PC-3 (cell line): ENCODE data around the gene SCN8A. TPM values are rescaled to one million over a fixed set of nuclear protein-coding genes. Genes with fewer than 3 reads are reported as not detected.

ENCODE experiments used
- ATAC-seq: fragments of 200-7000 bp; cut with Tn5 transposase; 2 replicates; pipeline ENCODE4 v1.9.1; 2020; ENCODE audit warnings: mild to moderate bottlenecking, moderate library complexity
- BruUV-seq: library from RNA; stranded (reverse); fragments of 400-500 nt; replicated peaks from 2 replicates; lab custom pipeline; 2021; lab: Mats Ljungman, UMichigan
- CTCF ChIA-PET: fragments of 300-600 bp; sonication (Branson Sonifier 250); formaldehyde crosslinking; loops from one replicate; lab custom pipeline; 2022; ENCODE audit warnings: antibody characterized with exemption; lab: Charles Lee
- POLR2A ChIA-PET: fragments of 300-600 bp; sonication (Branson Sonifier 250); formaldehyde crosslinking; loops from one replicate; lab custom pipeline; 2022; ENCODE audit warnings: antibody characterized with exemption; ENCODE audit not compliant: unreplicated experiment; lab: Charles Lee
- DNase-seq: peaks from one replicate; pipeline ENCODE4 v3.0.0-alpha.2; 2015
- H2AFZ ChIP-seq: fragments of 300-600 bp; sonication (generic); 2 replicates; pipeline ENCODE4 v1.6.0; 2016; ENCODE audit warnings: antibody characterized with exemption, low read length
- H3F3A ChIP-seq: fragments of 300-600 bp; sonication (generic); one replicate; pipeline ENCODE4 v1.6.0; 2017; ENCODE audit warnings: antibody characterized with exemption, low read length, control low read depth, mild to moderate bottlenecking; ENCODE audit not compliant: unreplicated experiment
- H3K27ac ChIP-seq: fragments of 300-600 bp; sonication (generic); 2 replicates; pipeline ENCODE4 v1.5.1; 2016; ENCODE audit warnings: mild to moderate bottlenecking, low read length
- H3K27me3 ChIP-seq: fragments of 300-600 bp; sonication (generic); 2 replicates; pipeline ENCODE4 v1.6.1; 2016; ENCODE audit warnings: low read length, mixed read lengths
- H3K36me3 ChIP-seq: fragments of 300-600 bp; sonication (generic); 2 replicates; pipeline ENCODE4 v1.6.1; 2016; ENCODE audit warnings: low read depth, mixed run types, low read length, mixed read lengths
- H3K4me1 ChIP-seq: fragments of 300-600 bp; sonication (generic); 2 replicates; pipeline ENCODE4 v1.5.1; 2016; ENCODE audit warnings: low read length; ENCODE audit not compliant: insufficient read depth
- H3K4me2 ChIP-seq: fragments of 300-600 bp; sonication (generic); 2 replicates; pipeline ENCODE4 v1.6.0; 2016; ENCODE audit warnings: low read length
- H3K4me3 ChIP-seq: fragments of 300-600 bp; sonication (generic); 2 replicates; pipeline ENCODE4 v1.5.1; 2016; ENCODE audit warnings: mild to moderate bottlenecking, low read length, mixed read lengths
- H3K79me2 ChIP-seq: fragments of 300-600 bp; sonication (generic); 2 replicates; pipeline ENCODE4 v1.6.1; 2017; ENCODE audit warnings: low read length, mixed read lengths
- H3K9ac ChIP-seq: fragments of 300-600 bp; sonication (generic); 2 replicates; pipeline ENCODE4 v1.6.0; 2016; ENCODE audit warnings: mild to moderate bottlenecking, low read length
- H3K9me2 ChIP-seq: fragments of 300-600 bp; sonication (generic); replicated peaks from 2 replicates; pipeline ENCODE4 v1.6.1; 2016; ENCODE audit warnings: mixed run types, low read length, mixed read lengths
- H3K9me3 ChIP-seq: fragments of 300-600 bp; sonication (generic); 2 replicates; pipeline ENCODE4 v1.6.1; 2016; ENCODE audit warnings: low read length, mixed read lengths
- H4K20me1 ChIP-seq: fragments of 300-600 bp; sonication (generic); 2 replicates; pipeline ENCODE4 v1.6.1; 2016; ENCODE audit warnings: low read length, mixed read lengths
- EZH2 ChIP-seq: fragments of 300-600 bp; sonication (generic); IDR thresholded peaks from one replicate; pipeline ENCODE4 v1.6.1; 2017; ENCODE audit warnings: antibody characterized with exemption, mild to moderate bottlenecking, low read length; ENCODE audit not compliant: unreplicated experiment
- EZH2phosphoT487 ChIP-seq: fragments of 300-600 bp; sonication (generic); IDR thresholded peaks from 2 replicates; pipeline ENCODE4 v1.6.1; 2018; ENCODE audit warnings: mild to moderate bottlenecking, antibody characterized with exemption, low read length, borderline replicate concordance
- intact Hi-C: fragments of 100-400 bp; cut with micrococcal nuclease; formaldehyde crosslinking; loops from 2 replicates; pipeline ENCODE4 v1.9.0; 2023
- total RNA-seq: library from RNA; depleted of rRNA; stranded (reverse); fragments of >200 nt; gene quantifications from 2 replicates; pipeline ENCODE4 v1.2.3, GENCODE V29; 2014
- TF ChIP-seq, protein P1 (sequence below): fragments of 300-600 bp; sonication (generic); conservative IDR thresholded peaks from 2 replicates; pipeline ENCODE4 v1.5.1; 2017; ENCODE audit warnings: antibody characterized with exemption, low read depth, mild to moderate bottlenecking, low read length

SCN8A gene
- total RNA-seq, 1 experiment from 2014 or later: 12.7 TPM

DNA sequence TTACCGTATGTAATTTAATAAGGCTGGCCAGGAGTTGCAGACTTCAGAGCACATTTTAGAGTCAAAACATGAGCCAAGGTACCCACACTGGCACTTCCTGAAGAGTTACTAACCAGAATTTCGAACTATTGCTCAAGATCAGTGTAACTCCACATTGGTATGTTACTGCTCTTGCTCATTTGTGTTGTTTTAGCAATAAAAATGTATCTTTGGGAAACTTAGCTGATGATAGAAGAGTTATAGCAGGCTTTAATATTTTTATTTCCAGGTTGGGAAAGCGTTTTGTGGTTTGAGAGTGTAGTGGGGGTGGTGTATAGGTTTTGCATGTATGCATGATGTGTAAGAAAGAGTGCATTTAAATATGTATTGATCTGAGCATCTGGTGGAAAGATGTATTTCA lies 96.6 kb downstream of the SCN8A start:
- ATAC-seq: no peak
- no TSS peak for BruUV-seq
- Histone ChIP-seq H3K27me3 (no peaks in the 10 kb centered on the region), H3K79me2 (no peaks in the 10 kb centered on the region), H3K4me1 (peaks cover 41% of the 10 kb centered on the region), H3F3A (no peaks in the 10 kb centered on the region), H3K36me3 (no peaks in the 10 kb centered on the region), H3K9ac (no peak overlapping the region), H3K9me3 (no peaks in the 10 kb centered on the region), H4K20me1 (no peaks in the 10 kb centered on the region), H3K9me2 (no peaks in the 10 kb centered on the region), H3K4me2 (no peak overlapping the region), H3K27ac (no peak overlapping the region), H3K4me3 (no peak overlapping the region), H2AFZ (no peak overlapping the region)
- CTCF ChIA-PET: no interaction called here
- POLR2A ChIA-PET: no interaction called here
- TF ChIP-seq, protein P1, sequence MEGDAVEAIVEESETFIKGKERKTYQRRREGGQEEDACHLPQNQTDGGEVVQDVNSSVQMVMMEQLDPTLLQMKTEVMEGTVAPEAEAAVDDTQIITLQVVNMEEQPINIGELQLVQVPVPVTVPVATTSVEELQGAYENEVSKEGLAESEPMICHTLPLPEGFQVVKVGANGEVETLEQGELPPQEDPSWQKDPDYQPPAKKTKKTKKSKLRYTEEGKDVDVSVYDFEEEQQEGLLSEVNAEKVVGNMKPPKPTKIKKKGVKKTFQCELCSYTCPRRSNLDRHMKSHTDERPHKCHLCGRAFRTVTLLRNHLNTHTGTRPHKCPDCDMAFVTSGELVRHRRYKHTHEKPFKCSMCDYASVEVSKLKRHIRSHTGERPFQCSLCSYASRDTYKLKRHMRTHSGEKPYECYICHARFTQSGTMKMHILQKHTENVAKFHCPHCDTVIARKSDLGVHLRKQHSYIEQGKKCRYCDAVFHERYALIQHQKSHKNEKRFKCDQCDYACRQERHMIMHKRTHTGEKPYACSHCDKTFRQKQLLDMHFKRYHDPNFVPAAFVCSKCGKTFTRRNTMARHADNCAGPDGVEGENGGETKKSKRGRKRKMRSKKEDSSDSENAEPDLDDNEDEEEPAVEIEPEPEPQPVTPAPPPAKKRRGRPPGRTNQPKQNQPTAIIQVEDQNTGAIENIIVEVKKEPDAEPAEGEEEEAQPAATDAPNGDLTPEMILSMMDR: no peak
- TF ChIP-seq EZH2 (no peak), EZH2phosphoT487 (no peak)
- DNase-seq: peak; percentile 33
- intact Hi-C loops: no loop called here

DNA sequence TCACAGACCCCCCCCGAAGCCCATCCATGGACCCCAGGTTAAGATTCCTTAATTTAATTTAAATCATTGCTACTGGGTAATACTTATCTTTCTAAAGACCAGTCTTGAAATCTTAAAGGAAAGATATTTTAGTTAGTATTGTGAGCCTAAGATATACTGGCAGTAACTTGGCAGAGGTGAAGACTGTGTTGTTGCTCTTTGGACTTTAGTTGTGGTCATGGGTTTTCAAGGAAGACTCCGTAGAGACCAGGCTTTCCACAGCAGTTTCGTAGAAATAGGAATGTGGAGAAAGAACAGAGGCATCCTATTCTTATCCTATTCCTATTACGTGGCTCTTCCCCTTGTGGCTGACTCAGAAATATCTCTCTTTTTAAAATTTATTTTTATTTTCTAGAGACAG lies 99.0 kb downstream of the SCN8A start:
- DNase-seq (no peak), ATAC-seq (no peak)
- Histone ChIP-seq H3K79me2 (no peaks in the 10 kb centered on the region), H3K27ac (no peak overlapping the region), H3K4me3 (no peak overlapping the region), H3K27me3 (no peaks in the 10 kb centered on the region), H3K4me1 (peaks cover 18% of the 10 kb centered on the region), H2AFZ (no peak overlapping the region), H4K20me1 (no peaks in the 10 kb centered on the region), H3K9me2 (no peaks in the 10 kb centered on the region), H3K36me3 (no peaks in the 10 kb centered on the region), H3F3A (no peaks in the 10 kb centered on the region), H3K9ac (no peak overlapping the region), H3K9me3 (no peaks in the 10 kb centered on the region), H3K4me2 (no peak overlapping the region)
- TF ChIP-seq, protein P1: no peak
- TF ChIP-seq EZH2phosphoT487 (no peak), EZH2 (no peak)
- no TSS peak for BruUV-seq
- POLR2A ChIA-PET: no interaction called here
- CTCF ChIA-PET: interaction anchor here (0.6 kb wide), 1 partner anchor 10 kb away, joined by 4 read pairs; no protein-coding TSS in a partner anchor
- intact Hi-C loops: no loop called here

DNA sequence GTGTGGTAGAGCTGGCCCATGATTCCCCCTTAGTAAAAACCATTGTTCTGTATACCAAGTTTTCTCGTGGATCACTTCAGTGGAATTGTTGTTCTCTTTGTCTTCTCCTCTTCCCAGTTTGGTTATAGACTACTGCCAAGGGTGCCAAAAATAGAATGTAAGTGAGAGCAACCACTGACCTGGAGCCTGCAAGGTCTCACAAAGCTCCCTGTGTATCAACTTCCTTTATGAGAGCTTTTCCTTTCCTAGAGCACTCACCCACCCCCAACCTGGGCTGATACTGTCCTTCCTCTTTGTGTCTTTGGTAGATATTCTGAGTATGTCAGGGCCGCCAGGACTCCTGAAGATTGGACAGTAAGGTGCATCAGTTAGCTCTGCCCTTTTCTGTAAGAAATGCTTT lies 101.0 kb downstream of the SCN8A start:
- CTCF ChIA-PET: no interaction called here
- Histone ChIP-seq H3K9me3 (no peaks in the 10 kb centered on the region), H3K4me2 (no peak overlapping the region), H2AFZ (no peak overlapping the region), H3K36me3 (no peaks in the 10 kb centered on the region), H3K9ac (no peak overlapping the region), H3K4me3 (no peak overlapping the region), H3K27me3 (no peaks in the 10 kb centered on the region), H3K27ac (no peak overlapping the region), H4K20me1 (no peaks in the 10 kb centered on the region), H3F3A (no peaks in the 10 kb centered on the region), H3K4me1 (peaks cover 8% of the 10 kb centered on the region; the same call in 1 of the 2 replicates), H3K79me2 (no peaks in the 10 kb centered on the region), H3K9me2 (no peaks in the 10 kb centered on the region)
- intact Hi-C loops: no loop called here
- TF ChIP-seq EZH2 (no peak), EZH2phosphoT487 (no peak)
- TF ChIP-seq, protein P1: no peak
- POLR2A ChIA-PET: no interaction called here
- no peak for DNase-seq
- ATAC-seq: no peak
- no TSS peak for BruUV-seq
